Measurements from ENCODE around the gene SCARB1. TPM values are rescaled to one million over a fixed set of nuclear protein-coding genes. Genes with fewer than 3 reads are reported as not detected.

SCARB1 gene
- total and polyA plus RNA-seq, 2 experiments from 2014 or later: 50.4 to 90.0 TPM

GRCh38 chr12:124797321-124797720 is 66.3 kb downstream of the SCARB1 start:
- H3K27ac ChIP-seq: no peak overlapping the region
- no peak overlapping the region for H3K4me2 ChIP-seq
- no peaks in the 10 kb centered on the region for H3K79me2 ChIP-seq
- H2AFZ ChIP-seq: no peak overlapping the region
- H3K4me3 ChIP-seq: no peak overlapping the region
- TF ChIP-seq EZH2 (IDR thresholded peaks at IDR 0.05; ENCODE audit: borderline replicate concordance) (no peak), EZH2phosphoT487 (IDR thresholded peaks at IDR 0.05; ENCODE audit: low read depth, severe bottlenecking, unreplicated experiment) (no peak)
- TF ChIP-seq, protein P1, sequence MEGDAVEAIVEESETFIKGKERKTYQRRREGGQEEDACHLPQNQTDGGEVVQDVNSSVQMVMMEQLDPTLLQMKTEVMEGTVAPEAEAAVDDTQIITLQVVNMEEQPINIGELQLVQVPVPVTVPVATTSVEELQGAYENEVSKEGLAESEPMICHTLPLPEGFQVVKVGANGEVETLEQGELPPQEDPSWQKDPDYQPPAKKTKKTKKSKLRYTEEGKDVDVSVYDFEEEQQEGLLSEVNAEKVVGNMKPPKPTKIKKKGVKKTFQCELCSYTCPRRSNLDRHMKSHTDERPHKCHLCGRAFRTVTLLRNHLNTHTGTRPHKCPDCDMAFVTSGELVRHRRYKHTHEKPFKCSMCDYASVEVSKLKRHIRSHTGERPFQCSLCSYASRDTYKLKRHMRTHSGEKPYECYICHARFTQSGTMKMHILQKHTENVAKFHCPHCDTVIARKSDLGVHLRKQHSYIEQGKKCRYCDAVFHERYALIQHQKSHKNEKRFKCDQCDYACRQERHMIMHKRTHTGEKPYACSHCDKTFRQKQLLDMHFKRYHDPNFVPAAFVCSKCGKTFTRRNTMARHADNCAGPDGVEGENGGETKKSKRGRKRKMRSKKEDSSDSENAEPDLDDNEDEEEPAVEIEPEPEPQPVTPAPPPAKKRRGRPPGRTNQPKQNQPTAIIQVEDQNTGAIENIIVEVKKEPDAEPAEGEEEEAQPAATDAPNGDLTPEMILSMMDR (IDR thresholded peaks at IDR 0.05; ENCODE audit: poor library complexity): no peak
- H3K27me3 ChIP-seq: no peaks in the 10 kb centered on the region
- WGBS (ENCODE audit: low lambda C conversion rate, missing lambda C conversion rate): 53% methylated on average over 13 of the region's 13 CpGs
- H3K4me1 ChIP-seq (ENCODE audit: insufficient read depth): no peaks in the 10 kb centered on the region
- H3K36me3 ChIP-seq (replicated peaks; ENCODE audit: insufficient read depth, low read depth): no peaks in the 10 kb centered on the region
- no peaks in the 10 kb centered on the region for H4K20me1 ChIP-seq (ENCODE audit: insufficient read depth, poor library complexity, severe bottlenecking)
- H3K9me3 ChIP-seq (ENCODE audit: low read depth): no peaks in the 10 kb centered on the region
- no peaks in the 10 kb centered on the region for H3K9me2 ChIP-seq (replicated peaks; ENCODE audit: insufficient read depth)
- DNase-seq (ENCODE audit: low spot score): no peak

GRCh38 chr12:124796303-124796960 is 67.2 kb downstream of the SCARB1 start:
- no peak overlapping the region for H3K4me3 ChIP-seq
- no peak overlapping the region for H2AFZ ChIP-seq
- no peak for DNase-seq (ENCODE audit: low spot score)
- no peaks in the 10 kb centered on the region for H3K4me1 ChIP-seq (ENCODE audit: insufficient read depth)
- H3K79me2 ChIP-seq: no peaks in the 10 kb centered on the region
- H3K27me3 ChIP-seq: no peaks in the 10 kb centered on the region
- 81% methylated on average over 14 of the region's 14 CpGs for WGBS (ENCODE audit: low lambda C conversion rate, missing lambda C conversion rate)
- H3K4me2 ChIP-seq: no peak overlapping the region
- H4K20me1 ChIP-seq (ENCODE audit: insufficient read depth, poor library complexity, severe bottlenecking): no peaks in the 10 kb centered on the region
- no peaks in the 10 kb centered on the region for H3K9me2 ChIP-seq (replicated peaks; ENCODE audit: insufficient read depth)
- TF ChIP-seq EZH2phosphoT487 (IDR thresholded peaks at IDR 0.05; ENCODE audit: low read depth, severe bottlenecking, unreplicated experiment) (no peak), EZH2 (IDR thresholded peaks at IDR 0.05; ENCODE audit: borderline replicate concordance) (no peak)
- TF ChIP-seq, protein P1 (IDR thresholded peaks at IDR 0.05; ENCODE audit: poor library complexity): no peak
- no peaks in the 10 kb centered on the region for H3K9me3 ChIP-seq (ENCODE audit: low read depth)
- no peaks in the 10 kb centered on the region for H3K36me3 ChIP-seq (replicated peaks; ENCODE audit: insufficient read depth, low read depth)
- no peak overlapping the region for H3K27ac ChIP-seq

GRCh38 chr12:124795081-124795948 is 68.3 kb downstream of the SCARB1 start:
- H3K9me2 ChIP-seq (replicated peaks; ENCODE audit: insufficient read depth): no peaks in the 10 kb centered on the region
- no peak for DNase-seq (ENCODE audit: low spot score)
- H3K79me2 ChIP-seq: no peaks in the 10 kb centered on the region
- TF ChIP-seq, protein P1 (IDR thresholded peaks at IDR 0.05; ENCODE audit: poor library complexity): no peak
- TF ChIP-seq EZH2 (IDR thresholded peaks at IDR 0.05; ENCODE audit: borderline replicate concordance) (no peak), EZH2phosphoT487 (IDR thresholded peaks at IDR 0.05; ENCODE audit: low read depth, severe bottlenecking, unreplicated experiment) (no peak)
- H3K4me3 ChIP-seq: no peak overlapping the region
- H3K36me3 ChIP-seq (replicated peaks; ENCODE audit: insufficient read depth, low read depth): no peaks in the 10 kb centered on the region
- no peaks in the 10 kb centered on the region for H3K27me3 ChIP-seq
- WGBS (ENCODE audit: low lambda C conversion rate, missing lambda C conversion rate): 93% methylated on average over 6 of the region's 6 CpGs
- H4K20me1 ChIP-seq (ENCODE audit: insufficient read depth, poor library complexity, severe bottlenecking): no peaks in the 10 kb centered on the region
- no peaks in the 10 kb centered on the region for H3K4me1 ChIP-seq (ENCODE audit: insufficient read depth)
- no peaks in the 10 kb centered on the region for H3K9me3 ChIP-seq (ENCODE audit: low read depth)
- no peak overlapping the region for H3K27ac ChIP-seq
- no peak overlapping the region for H3K4me2 ChIP-seq
- H2AFZ ChIP-seq: no peak overlapping the region
